GM19395 (cell line): ENCODE results near the gene STXBP2.

Experiments
- ATAC-seq: cut with Tn5 transposase; IDR thresholded peaks from one replicate; pipeline ENCODE4 v1.9.1; 2021; ENCODE audit warnings: mild to moderate bottlenecking, moderate library complexity; ENCODE audit not compliant: unreplicated experiment

The STXBP2 gene

GRCh38 chr19:7677669-7678311 lies 40.9 kb downstream of the STXBP2 start:
- ATAC-seq = no peak

GRCh38 chr19:7678971-7679751 lies 42.3 kb downstream of the STXBP2 start:
- ATAC-seq = no peak

GRCh38 chr19:7679771-7680605 lies 43.1 kb downstream of the STXBP2 start:
- ATAC-seq = peak; percentile 6

GRCh38 chr19:7680606-7681339 lies 43.9 kb downstream of the STXBP2 start, which contains the start of gene TRAPPC5:
Gene TRAPPC5, plus strand, starts transcription at chr19:7680833. Its CDS starts 1,421 bp downstream, at chr19:7682254.
- ATAC-seq = peak; percentile 48

- no peak for ATAC-seq
Observed at GRCh38 chr19:7681340-7682174, 44.6 kb downstream of the STXBP2 start.

- no peak for ATAC-seq
Observed at GRCh38 chr19:7682175-7682855, 45.4 kb downstream of the STXBP2 start.

GRCh38 chr19:7685546-7686445 lies 48.9 kb downstream of the STXBP2 start:
- no peak for ATAC-seq

GRCh38 chr19:7687177-7687576 lies 50.3 kb downstream of the STXBP2 start:
- no peak for ATAC-seq

- no peak for ATAC-seq
Observed at GRCh38 chr19:7689165-7689564, 52.3 kb downstream of the STXBP2 start.

GRCh38 chr19:7690779-7691258 lies 53.9 kb downstream of the STXBP2 start:
- ATAC-seq = no peak

- ATAC-seq = no peak
Observed at GRCh38 chr19:7691497-7691896, 54.6 kb downstream of the STXBP2 start.

GRCh38 chr19:7692417-7693088 lies 55.6 kb downstream of the STXBP2 start:
- ATAC-seq = no peak

- ATAC-seq = no peak
Observed at GRCh38 chr19:7694499-7694898, 57.6 kb downstream of the STXBP2 start.
